PC-3 (cell line): ENCODE results near the gene KIF17.

ENCODE experiments used
- CTCF ChIP-seq: fragments of 300-600 bp; sonication (generic); conservative IDR thresholded peaks from 2 replicates; pipeline ENCODE4 v1.5.1; 2017; ENCODE audit warnings: antibody characterized with exemption, low read depth, mild to moderate bottlenecking, low read length
- EZH2 ChIP-seq: fragments of 300-600 bp; sonication (generic); IDR thresholded peaks from one replicate; pipeline ENCODE4 v1.6.1; 2017; ENCODE audit warnings: antibody characterized with exemption, mild to moderate bottlenecking, low read length; ENCODE audit not compliant: unreplicated experiment

GRCh38 chr1:20634065-20634593, 83.7 kb downstream of the KIF17 start:
- TF ChIP-seq CTCF = no peak
- no peak for TF ChIP-seq EZH2
